GM12878 (cell line): Measurements from ENCODE around the gene CCR5AS.

ENCODE experiments used
- ATF2 ChIP-seq: IDR thresholded peaks from 2 replicates; pipeline ENCODE4 v1.6.1; 2012; ENCODE audit warnings: low read length, inconsistent platforms
- CREB1 ChIP-seq: IDR thresholded peaks from 2 replicates; pipeline ENCODE4 v1.6.1; 2012; ENCODE audit warnings: low read depth, mild to moderate bottlenecking, inconsistent platforms
- CTCF ChIP-seq, 3 experiments: IDR thresholded peaks in 2 of 3; conservative IDR thresholded peaks in 1 of 3; 2 replicates each; pipeline ENCODE4 v1.5.1; 2011; ENCODE audit warnings: low read depth in 3 of 3, low read length in 3 of 3, mild to moderate bottlenecking in 3 of 3, control low read depth in 2 of 3, moderate library complexity in 2 of 3, inconsistent platforms in 1 of 3, mixed read lengths in 1 of 3; ENCODE audit not compliant: control insufficient read depth in 2 of 3, insufficient read depth in 1 of 3; ENCODE audit errors: extremely low read depth in 1 of 3
- HDAC2 ChIP-seq: fragments of 200-600 bp; sonication (generic); IDR thresholded peaks from 2 replicates; pipeline ENCODE4 v1.6.1; 2017
- HDAC6 ChIP-seq: fragments of 200-600 bp; sonication (generic); IDR thresholded peaks from one replicate; pipeline ENCODE4 v1.8.0; 2017; ENCODE audit warnings: antibody characterized with exemption; ENCODE audit not compliant: unreplicated experiment
- JUND ChIP-seq: IDR thresholded peaks from 2 replicates; pipeline ENCODE4 v1.6.1; 2012; ENCODE audit warnings: low read depth, mild to moderate bottlenecking, low read length, improper control_type of control experiment, moderate library complexity
- MYC ChIP-seq: IDR thresholded peaks from 2 replicates; pipeline ENCODE4 v1.6.1; 2011; ENCODE audit warnings: mild to moderate bottlenecking, low read length, moderate library complexity, inconsistent platforms; ENCODE audit not compliant: insufficient read depth, insufficient replicate concordance, insufficient read length, severe bottlenecking
- PAX5 ChIP-seq: IDR thresholded peaks from 2 replicates; pipeline ENCODE4 v1.6.1; 2011; ENCODE audit warnings: low read depth, low read length, borderline replicate concordance
- POLR2A ChIP-seq: IDR thresholded peaks from 2 replicates; pipeline ENCODE4 v1.6.1; 2011; ENCODE audit warnings: low read depth, mild to moderate bottlenecking, low read length
- POLR2AphosphoS5 ChIP-seq: IDR thresholded peaks from 2 replicates; pipeline ENCODE4 v1.6.1; 2011; ENCODE audit warnings: mild to moderate bottlenecking, low read length, inconsistent platforms
- SMC3 ChIP-seq: IDR thresholded peaks from 2 replicates; pipeline ENCODE4 v1.6.1; 2011; ENCODE audit warnings: low read length, improper control_type of control experiment, borderline replicate concordance
- TCF12 ChIP-seq: IDR thresholded peaks from 2 replicates; pipeline ENCODE4 v1.6.1; 2011; ENCODE audit warnings: low read depth, mild to moderate bottlenecking, low read length
- YY1 ChIP-seq: IDR thresholded peaks from 2 replicates; pipeline ENCODE4 v1.6.1; 2011; ENCODE audit warnings: low read depth, mild to moderate bottlenecking, low read length

- TF ChIP-seq MYC (no peak), HDAC2 (no peak), HDAC6 (no peak), SMC3 (no peak), CTCF (IDR thresholded peaks at IDR 0.05 in 2 of 3, conservative IDR thresholded peaks at IDR 0.05 in 1 of 3; ENCODE audit: control insufficient read depth in 2 of 3, extremely low read depth in 1 of 3, insufficient read depth in 1 of 3, low read depth in 3 of 3, low read length in 3 of 3) (no peak), TCF12 (no peak), YY1 (no peak), PAX5 (no peak), ATF2 (no peak), JUND (no peak), CREB1 (no peak), POLR2AphosphoS5 (no peak), POLR2A (no peak)
Observed at GRCh38 chr3:46381625-46382024, 25.2 kb downstream of the CCR5AS start.
